Activated CD4-positive, alpha-beta T cell treated with anti-CD3 and anti-CD28 coated beads for 48 hours (primary cell): ENCODE results near the gene CARD18.

Experiments
- DNase-seq: peaks from one replicate; pipeline ENCODE4 v3.0.0-alpha.2; 2020

CARD18 gene, protein sequence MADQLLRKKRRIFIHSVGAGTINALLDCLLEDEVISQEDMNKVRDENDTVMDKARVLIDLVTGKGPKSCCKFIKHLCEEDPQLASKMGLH

DNA sequence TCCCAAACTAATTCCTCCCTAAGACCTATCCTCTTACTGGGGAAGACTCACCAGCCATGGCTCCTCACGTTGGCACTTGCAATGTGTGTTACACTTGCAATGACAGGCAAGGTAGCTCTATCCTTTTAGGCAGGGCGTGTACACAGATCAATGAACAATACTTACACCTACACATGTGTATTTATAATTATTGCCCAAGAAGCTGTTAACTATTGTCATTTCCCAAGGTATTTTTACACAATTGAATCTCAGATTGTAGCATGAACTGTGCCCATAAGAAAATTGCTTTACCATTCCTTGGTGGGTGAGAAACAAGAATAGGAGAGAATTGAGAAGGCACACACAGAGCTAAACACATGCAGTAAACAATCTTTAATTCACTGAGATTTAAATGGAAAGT lies at the start of gene CARD18:
TSS of gene CARD18 (minus strand) at position 101 of the 400 bp plus-strand sequence. CDS start at position 58, 43 bp downstream.
- no peak for DNase-seq

DNA sequence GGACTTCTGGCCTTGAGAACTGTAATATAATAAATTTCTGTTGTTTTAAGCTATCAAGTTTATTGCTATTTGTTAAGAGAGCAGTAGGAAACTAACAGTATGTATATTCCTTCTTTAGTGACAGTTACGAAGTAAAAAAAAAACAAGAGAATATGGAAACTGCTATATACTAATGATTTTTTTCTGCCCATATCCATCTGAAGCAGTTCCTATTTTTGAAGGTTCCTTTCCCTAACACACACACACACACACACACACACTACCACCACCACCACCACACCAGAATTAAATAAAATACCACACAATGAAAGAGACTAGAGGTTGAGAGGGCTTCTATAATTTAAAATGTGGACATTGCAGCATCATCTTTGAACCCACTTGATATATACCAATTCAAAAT lies 44.4 kb upstream of the CARD18 start:
- no peak for DNase-seq

DNA sequence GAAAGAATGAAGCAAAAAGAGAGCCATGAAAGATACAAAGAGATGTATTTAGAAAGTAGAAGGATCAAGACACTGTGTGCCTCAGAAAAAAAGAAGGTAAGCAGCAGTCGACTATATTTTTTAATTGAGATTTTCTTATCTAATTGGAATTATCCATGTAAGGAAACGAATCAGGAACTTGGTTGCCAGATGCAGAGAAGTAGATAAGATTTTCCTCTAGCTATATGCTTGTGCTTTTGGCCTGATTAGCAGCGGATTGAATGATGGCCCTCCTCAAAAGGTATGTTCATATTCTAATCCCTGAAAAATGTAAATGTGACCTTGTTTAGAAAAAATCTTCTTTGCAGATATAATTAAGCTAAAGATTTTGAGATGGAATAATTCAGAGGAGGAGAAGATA lies 43.9 kb upstream of the CARD18 start:
- DNase-seq = no peak

DNA sequence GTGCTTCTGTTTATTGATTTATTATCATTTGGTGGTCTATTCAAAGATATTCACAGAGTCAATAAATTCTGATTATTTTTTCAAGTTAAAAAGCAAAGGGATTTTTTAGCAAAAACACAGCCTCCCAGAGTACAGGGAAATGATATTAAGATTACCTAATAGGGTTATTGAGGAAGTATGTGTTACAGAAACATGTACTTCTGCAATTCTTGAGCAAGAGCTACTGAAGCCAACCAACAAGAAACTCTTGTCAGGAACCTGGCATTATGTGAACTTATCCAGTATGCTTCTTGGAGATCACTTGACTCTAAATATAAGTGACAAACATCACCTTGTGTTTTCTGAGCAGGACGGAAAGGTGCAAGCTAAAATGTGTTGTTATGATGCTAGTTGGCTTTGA lies 42.0 kb upstream of the CARD18 start:
- DNase-seq = no peak

DNA sequence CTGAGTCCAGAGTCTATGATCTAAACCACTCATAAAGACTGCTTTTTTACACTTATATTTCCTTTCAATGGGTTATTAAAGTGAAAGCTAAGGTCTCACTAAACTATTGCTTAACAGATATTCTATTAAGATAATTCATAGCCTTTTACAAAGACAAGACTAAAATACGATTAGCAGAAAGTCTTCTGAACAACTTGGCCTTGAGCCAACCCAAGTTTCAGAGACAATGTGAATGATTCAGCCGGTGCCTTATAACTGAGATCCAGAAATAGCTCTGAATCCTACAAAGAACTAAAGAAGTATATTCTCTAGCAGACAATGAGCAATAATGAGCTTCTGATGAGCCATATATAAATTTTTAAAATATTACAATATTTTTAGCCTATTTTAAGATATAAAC lies 41.5 kb upstream of the CARD18 start:
- DNase-seq = no peak

DNA sequence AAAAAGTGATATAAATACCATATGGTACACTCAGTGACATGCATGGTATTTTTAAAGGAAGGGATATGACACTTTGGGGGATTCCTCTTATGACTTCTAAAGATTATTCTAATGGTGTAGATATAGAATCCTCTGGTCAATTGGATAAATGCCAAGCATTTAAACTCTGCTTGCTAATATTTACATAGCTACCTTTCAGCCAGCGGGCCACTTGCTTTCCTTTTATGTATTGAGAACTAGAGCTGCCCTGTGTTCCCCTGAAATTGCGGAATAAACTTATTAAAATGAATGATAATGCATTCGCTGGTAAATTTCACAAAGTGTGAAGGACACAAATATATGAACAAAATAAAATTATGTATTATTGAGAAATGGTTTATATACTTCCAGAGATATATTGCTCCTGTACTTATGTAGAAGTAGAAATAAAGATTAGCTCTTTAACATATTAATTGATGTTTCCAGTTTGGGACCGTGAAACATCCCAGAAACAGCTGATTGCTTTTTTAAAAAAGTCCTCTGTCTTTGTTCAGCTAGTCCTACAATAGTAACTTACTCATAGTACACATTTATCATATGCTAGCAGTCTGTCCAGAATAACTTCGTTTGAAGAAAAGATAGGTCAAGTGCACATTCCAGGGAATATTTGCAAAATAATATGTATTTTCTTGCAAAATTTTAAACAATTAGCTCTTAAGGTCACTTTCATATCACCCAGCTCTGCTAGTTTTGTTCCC lies 40.1 kb upstream of the CARD18 start:
- DNase-seq = no peak

DNA sequence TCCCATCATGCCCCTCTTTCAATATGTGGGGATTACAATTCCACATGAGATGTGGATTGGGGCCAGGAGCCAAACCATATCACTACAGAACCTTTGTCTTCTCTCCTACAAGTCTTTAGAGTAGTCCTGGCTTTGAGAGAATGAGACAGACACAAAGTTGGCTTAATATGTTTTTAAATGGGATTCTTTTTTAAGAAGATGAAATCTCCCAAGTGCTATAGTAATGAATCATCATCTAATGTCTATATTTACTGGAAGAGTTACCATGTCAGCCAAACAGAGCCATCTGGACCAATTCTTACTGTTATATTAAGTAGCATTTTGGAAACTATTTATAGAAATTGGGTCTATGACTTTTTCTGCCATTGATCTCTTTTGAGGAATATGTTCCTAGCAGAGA lies 38.1 kb upstream of the CARD18 start:
- no peak for DNase-seq

DNA sequence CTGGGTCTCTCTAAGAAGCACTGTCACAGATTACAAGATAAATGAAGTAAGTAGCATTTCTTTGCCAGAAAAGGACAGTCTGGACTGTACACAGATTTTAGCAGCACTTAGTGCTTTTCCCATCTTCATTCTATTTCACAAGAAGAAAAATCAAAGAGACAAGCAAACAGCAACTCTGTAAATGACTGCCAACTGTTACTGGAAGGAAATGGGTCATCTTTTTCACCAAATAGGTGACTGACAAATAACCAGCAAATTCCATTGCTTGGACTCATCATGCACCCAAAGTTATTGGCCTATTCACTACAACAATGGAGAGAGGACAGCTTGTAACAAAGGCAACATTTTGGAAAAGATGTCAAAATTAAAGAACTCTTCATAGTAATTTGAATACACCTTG lies 28.9 kb upstream of the CARD18 start:
- DNase-seq = no peak

DNA sequence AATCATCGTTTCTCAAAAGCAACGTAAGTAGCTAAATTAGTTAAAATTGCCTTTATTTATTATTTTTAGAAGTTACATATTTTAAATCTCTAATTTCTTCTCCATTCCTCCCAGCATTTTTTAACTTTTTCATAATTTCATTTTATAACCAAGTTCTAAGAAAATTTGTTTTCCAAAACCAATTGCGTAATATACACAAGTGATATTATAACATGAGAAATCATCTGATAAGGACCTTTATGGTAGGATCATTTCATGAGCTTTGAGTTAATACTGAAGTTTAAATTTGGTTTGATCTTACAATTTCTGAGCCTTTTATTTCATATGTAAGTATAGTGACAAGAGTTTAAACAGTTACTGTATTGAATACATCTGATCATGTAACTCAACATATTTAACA lies 27.7 kb upstream of the CARD18 start:
- no peak for DNase-seq

DNA sequence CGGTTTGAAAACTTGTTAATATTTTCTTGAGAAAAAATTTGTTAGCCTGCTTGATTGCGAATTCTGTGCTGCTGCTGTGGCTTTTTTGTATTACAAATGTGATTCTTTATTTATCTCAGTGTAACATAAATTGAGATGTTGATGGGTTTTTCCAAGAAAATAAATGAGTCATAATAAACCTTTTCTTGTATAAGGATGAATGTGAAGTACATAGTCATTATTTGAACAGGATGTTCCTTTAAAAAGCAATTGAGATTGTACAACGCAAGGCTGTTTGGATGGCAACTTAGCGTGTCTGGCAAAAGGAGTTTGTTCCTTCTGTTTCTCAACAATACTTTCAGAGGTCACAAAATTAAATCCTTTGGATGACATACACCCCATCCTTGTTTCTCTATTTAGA lies 24.6 kb upstream of the CARD18 start:
- DNase-seq = no peak

DNA sequence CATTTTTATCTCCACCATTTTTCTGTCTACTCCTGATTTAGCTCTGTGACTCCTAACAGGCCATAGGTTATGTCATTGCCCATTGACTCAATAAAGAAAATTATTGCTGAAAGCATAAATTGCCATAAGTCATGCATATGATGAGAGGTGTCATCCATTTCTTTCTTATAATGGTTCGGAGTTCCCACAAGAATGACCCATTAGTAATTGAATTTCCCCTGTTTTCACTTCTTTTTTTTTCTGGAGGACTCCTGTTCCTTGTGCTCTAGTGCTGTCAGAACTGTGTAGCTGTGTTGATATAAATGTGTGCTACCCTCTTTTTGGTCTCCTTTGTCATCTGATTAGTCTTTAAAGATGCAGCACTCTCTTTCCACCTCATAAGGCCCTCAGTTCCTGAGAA lies 22.9 kb upstream of the CARD18 start:
- DNase-seq = no peak

DNA sequence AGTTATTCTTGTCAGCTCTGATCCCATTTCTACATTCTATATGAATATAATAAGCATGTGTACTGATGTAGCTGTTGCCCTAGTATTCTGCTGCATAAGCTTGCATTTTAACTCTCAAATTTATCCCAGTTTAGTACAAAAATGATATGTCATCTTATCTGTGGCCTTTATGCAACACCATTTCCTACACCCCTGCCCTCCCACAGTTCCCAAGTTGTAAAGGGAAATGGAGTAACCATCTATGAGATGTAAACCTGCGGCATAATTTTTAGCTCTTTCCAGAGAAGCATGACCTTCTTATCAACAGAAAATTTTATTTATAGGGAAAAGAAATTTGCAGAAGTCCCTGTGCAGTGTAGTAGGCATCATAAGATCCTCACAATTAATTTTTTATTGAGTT lies 18.9 kb upstream of the CARD18 start:
- DNase-seq = no peak

DNA sequence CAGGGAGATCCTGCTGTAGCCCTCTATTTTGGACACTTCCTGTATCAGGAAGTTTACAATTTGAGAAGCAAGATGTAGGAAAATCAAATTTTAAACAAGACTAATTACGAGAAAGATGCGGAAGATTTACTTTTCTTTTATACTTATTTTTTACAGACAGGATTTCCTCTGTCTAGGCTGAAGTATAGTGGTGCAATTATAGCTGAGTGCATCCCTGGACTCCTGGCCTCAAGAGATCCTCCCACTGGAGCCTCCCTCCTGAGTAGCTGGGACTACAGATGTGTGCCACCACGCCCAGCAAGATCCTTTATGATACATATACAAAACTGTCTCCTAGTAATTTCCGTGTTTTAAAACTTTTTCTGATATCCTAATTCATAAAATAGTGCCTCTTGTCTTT lies 17.2 kb upstream of the CARD18 start:
- DNase-seq = no peak

DNA sequence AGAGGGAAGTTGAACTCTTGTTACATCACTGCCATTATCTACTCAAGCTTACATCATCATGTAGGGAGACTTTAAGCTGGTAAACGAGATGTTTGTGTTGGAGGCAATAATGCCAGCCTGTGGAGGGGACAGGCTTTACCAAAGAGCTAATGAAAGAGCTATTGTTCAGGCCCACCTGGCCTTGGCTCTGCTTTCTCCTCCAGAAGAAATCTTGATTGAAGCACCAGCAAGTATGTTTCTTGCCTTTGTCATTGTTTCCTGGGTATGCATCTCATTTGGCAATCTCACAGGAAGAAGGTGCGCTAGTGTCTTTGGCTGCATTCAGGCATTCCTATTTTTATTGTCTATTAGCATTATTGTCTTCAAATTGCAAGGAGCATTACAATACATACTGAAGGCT lies 16.7 kb upstream of the CARD18 start:
- DNase-seq = no peak

DNA sequence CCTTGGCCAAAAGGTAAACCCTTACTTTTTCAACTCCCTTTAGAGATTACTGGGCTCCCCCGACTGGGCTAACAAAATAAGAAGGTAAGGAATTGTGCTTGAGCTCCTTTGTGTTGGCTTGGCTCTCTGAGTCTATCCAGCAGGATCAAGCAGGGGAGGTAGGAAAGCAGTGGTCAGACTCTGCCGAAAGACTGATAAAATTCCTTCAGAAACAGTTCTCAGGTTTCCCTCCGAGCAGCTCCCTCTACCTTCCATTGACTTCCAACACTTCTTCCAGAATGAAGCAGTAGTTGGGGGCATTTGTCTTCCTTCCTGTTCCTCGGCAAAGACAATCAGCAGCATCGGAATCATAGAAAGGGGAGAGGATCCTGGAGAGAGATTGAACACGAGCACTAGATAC lies 16.1 kb upstream of the CARD18 start:
- DNase-seq = no peak

DNA sequence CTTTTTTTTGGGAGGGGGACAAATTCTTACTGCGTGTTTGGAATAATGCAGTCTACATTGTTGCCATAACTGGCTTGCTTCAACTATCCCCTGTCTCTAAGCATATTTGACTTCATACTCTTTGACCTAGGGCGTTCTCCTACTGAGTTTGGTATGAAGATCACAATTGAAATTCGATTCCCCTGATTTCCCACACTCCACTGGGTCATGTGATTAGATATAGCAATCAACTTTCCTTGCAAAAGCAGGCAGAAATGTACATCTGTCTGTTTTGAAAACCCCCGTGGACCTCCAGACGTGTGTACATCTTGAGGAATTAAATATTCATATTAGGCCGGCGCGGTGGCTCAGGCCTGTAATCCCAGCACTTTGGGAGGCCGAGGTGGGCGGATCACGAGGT lies 13.8 kb upstream of the CARD18 start:
- DNase-seq = no peak

DNA sequence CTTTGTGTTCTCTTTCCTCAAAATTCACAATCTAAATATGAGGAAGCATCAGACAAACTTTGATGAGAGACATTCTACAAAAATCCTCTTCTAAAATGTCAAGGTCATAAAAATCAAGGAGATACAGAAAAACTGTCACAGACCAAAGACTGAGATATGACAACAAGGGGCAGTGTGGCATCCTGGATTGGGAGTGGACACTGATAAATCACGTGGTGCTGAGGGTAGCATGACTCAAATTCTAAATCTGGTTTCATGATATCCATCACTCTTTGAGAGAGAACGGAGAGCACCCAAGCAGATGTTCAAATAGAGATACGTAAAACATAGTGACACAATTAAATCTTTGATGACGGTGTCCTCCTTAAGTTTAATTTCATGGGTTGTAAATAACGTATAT lies 13.0 kb upstream of the CARD18 start:
- no peak for DNase-seq

DNA sequence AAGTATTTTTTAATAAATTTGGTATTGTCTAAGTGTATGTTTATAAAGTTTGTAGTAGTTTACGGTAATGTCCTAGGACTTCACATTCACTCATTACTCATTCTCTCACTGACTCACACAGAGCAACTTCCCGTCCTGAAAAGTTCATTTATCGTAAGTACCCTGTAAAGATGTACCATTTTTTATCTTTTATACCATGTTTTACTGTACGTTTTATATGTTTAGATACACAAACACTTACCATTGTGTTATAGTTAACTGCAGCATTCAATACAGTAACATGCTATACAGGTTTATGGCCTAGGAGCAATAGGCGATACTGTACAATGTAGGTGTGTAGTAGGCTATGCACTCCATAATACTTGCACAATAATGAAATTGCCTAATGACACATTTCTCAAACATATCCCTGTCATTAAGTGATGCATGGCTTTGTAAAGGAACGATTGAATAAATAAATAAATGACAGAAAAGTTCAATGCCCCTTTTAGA lies 12.5 kb upstream of the CARD18 start:
- no peak for DNase-seq

DNA sequence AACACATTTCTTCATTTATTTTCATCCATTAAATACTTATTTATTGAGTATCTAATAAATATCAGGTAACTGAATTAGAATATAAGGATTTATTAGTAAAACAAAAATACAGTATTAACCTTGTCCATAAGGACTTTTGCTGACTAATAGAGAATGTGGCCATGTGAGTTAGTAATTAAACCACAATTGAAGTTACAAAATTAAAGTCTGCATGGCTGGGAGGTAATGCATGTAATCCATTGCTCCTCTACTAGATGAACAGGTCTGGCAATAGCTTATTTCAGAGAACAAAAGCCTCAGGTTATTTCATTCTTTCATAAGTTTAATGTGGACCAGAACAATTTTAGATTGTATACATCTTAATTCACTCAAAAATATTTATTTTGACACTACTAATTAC lies 9.9 kb upstream of the CARD18 start:
- DNase-seq = no peak

DNA sequence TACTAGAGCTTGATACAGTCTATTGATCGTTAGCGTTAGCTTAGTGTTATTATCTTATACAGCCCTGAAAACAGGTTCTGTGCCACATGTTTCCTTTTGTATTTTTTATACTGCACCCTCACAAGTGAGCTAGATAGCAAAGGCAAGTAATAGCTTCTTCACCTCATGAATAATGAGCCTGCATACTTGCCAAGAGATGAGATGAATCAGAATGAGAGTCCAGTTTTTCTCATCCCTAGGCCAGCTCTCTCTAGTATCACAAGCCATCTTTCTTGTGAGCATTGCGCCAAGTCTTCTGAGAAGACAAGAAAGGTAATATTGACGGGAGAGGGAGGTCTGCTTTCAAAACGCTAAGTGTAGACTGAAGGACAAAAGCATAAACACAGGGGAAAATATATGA lies 8.7 kb upstream of the CARD18 start:
- DNase-seq = no peak

DNA sequence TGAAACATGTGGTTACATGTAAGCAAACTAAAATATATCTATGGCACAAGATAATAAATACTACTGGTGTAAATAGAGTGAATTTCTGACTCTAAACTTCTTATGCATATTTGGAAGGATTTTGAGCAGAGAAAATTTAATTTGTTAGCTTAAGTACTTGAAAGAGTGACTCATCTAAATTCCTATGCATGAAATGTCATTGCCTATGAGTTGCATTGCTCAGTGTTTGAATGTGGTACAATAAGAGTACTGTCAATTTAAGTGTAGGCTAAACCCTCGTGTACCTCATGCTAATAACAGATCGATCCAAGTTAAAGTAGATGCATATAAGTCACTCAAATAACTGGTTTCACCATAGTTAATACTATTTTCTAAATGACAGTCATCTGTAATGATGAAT lies 5.3 kb upstream of the CARD18 start:
- DNase-seq = no peak

DNA sequence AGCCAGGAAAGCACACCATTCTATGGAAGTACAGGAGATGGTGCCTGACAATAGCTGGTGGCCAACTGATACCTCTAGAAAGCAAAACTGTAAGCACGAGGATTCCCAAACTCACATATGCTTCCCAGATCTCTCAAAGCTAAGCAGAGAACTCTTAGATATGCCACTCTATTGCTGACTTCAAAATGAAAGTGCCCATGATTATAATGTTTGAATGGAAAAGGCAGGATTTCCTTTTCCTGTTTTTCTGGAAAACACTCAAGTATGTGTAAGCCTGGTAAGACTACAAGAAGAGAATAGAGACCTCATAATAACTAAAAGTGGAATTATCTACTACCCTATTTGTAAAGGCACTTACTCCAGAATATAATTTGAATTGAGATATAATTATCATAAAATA lies 2.6 kb upstream of the CARD18 start:
- no peak for DNase-seq

DNA sequence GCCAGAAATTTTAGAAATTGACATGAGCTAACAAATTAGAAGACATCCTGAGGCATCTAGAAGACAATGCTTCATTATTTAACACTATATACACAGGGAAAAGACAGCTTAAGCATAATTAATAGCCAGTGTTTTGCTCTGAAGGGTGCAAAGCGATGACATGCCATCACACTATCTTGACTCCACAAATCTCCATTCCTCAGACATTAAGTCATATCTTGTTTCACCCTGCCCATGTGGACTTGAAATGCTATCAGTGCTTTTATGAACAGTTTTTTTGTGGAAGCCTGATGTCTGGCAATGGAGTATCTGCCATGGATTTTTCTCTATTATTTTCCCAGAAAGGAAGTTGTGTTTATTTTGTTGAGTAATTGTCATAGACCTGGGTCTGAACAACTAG lies 2.3 kb downstream of the CARD18 start:
- no peak for DNase-seq

DNA sequence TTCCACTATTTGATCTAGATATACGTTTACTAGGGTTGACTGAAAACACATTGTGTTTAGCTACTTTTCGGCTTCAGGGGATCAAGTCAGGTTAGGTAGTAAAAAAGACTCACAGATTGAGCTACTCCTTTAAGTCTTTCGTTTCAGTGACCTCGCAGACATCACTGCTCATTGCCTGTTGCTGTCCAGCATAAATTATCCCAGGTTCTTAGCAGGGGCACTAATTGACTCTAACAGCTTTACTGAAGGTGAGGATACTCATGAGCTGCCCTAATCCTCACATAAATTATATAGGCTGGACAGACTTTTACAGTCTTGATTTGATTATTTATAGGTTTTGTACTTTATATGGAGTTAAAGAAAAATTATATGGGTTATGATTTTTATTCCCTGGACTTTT lies 3.7 kb downstream of the CARD18 start:
- no peak for DNase-seq
